GM18502 (cell line): Measurements from ENCODE around the gene RAB10.

Experiments used
- ATAC-seq: cut with Tn5 transposase; IDR thresholded peaks from one replicate; pipeline ENCODE4 v1.9.1; 2021; ENCODE audit warnings: mild to moderate bottlenecking; ENCODE audit not compliant: unreplicated experiment, poor library complexity

Gene RAB10

GRCh38 chr2:26174691-26175465, 141.0 kb downstream of the RAB10 start:
- no peak for ATAC-seq

GRCh38 chr2:26175466-26176278, 141.8 kb downstream of the RAB10 start:
- ATAC-seq: no peak

- ATAC-seq: no peak
Observed at GRCh38 chr2:26176279-26176615, 142.4 kb downstream of the RAB10 start.

- no peak for ATAC-seq
Observed at GRCh38 chr2:26177122-26177521, 143.2 kb downstream of the RAB10 start.

- no peak for ATAC-seq
Observed at GRCh38 chr2:26178246-26178645, 144.4 kb downstream of the RAB10 start.

- no peak for ATAC-seq
Observed at GRCh38 chr2:26178746-26179436, 145.0 kb downstream of the RAB10 start.

- ATAC-seq: no peak
Observed at GRCh38 chr2:26179446-26179913, 145.6 kb downstream of the RAB10 start.

- ATAC-seq: no peak
Observed at GRCh38 chr2:26182441-26182840, 148.6 kb downstream of the RAB10 start.

- ATAC-seq: no peak
Observed at GRCh38 chr2:26182887-26183630, 149.2 kb downstream of the RAB10 start.

- ATAC-seq: no peak
Observed at GRCh38 chr2:26184121-26184520, 150.2 kb downstream of the RAB10 start.

- ATAC-seq: peak; percentile 86
Observed at GRCh38 chr2:26184555-26185303, 150.8 kb downstream of the RAB10 start.

GRCh38 chr2:26185304-26185928, 151.5 kb downstream of the RAB10 start:
- no peak for ATAC-seq

GRCh38 chr2:26185954-26186770, 152.3 kb downstream of the RAB10 start:
- ATAC-seq: no peak
